CD4-positive, alpha-beta T cell (primary cell): ENCODE results near the gene RAB23. TPM values are rescaled to one million over a fixed set of nuclear protein-coding genes. Genes with fewer than 3 reads are reported as not detected.
"Not testable (repeated sequence)": the region's sequence is repeated elsewhere in the genome, so short reads cannot be mapped to it uniquely, and the experiment has no call there.

Experiments used
- ATAC-seq: fragments of 200-7000 bp; cut with Tn5 transposase; one replicate; pipeline ENCODE4 v1.10.0; 2022; ENCODE audit warnings: mild to moderate bottlenecking; ENCODE audit not compliant: poor library complexity
- CTCF ChIA-PET: fragments of 350-600 bp; sonication (Branson Sonifier 250); formaldehyde crosslinking; loops from one replicate; lab custom pipeline; 2021; ENCODE audit warnings: antibody characterized with exemption, inconsistent platforms; lab: Charles Lee
- POLR2A ChIA-PET: fragments of 350-600 bp; sonication (Branson Sonifier 250); formaldehyde crosslinking; loops from one replicate; lab custom pipeline; 2021; ENCODE audit warnings: antibody characterized with exemption, inconsistent platforms; lab: Charles Lee
- DNase-seq, 14 experiments: peaks; one replicate each; pipeline ENCODE4 v3.0.0-alpha.2; 2013 to 2020; ENCODE audit warnings: mixed read lengths in 2 of 14
- H3K27ac ChIP-seq, 2 donors: one replicate each; pipeline versions ENCODE4 v1.5.1 to v1.7.0; 2013; ENCODE audit warnings: low read length in 2 of 2, low read depth in 1 of 2, mild to moderate bottlenecking in 1 of 2
- H3K27me3 ChIP-seq, 2 experiments: 1 replicate in 1 of 2; 2 replicates in 1 of 2; pipeline versions ENCODE4 v1.6.1 to v1.7.0; 2013; ENCODE audit warnings: low read length in 2 of 2, control low read depth in 1 of 2, mild to moderate bottlenecking in 1 of 2, moderate library complexity in 1 of 2; ENCODE audit not compliant: insufficient read depth in 2 of 2, control insufficient read depth in 1 of 2
- H3K36me3 ChIP-seq: one replicate; pipeline ENCODE4 v1.6.1; 2013; ENCODE audit warnings: low read length, control low read depth; ENCODE audit not compliant: insufficient read depth
- H3K4me1 ChIP-seq: one replicate; pipeline ENCODE4 v1.6.1; 2013; ENCODE audit warnings: low read length, control low read depth; ENCODE audit not compliant: insufficient read depth
- H3K4me3 ChIP-seq: one replicate; pipeline ENCODE4 v1.5.1; 2013; ENCODE audit warnings: mild to moderate bottlenecking, low read length, moderate library complexity
- H3K9me3 ChIP-seq, 2 experiments: 1 replicate in 1 of 2; 2 replicates in 1 of 2; pipeline versions ENCODE4 v1.6.1 to v1.7.0; 2013; ENCODE audit warnings: low read length in 2 of 2, mild to moderate bottlenecking in 2 of 2, control low read depth in 1 of 2, moderate library complexity in 1 of 2; ENCODE audit not compliant: control insufficient read depth in 1 of 2, insufficient read depth in 1 of 2
- H3K27ac Mint-ChIP-seq: one replicate; pipeline ENCODE4 v1.8.0; 2020; ENCODE audit warnings: mixed read lengths
- H3K27me3 Mint-ChIP-seq: one replicate; pipeline ENCODE4 v1.8.0; 2021; ENCODE audit warnings: mixed read lengths
- H3K36me3 Mint-ChIP-seq: one replicate; pipeline ENCODE4 v1.8.0; 2021; ENCODE audit warnings: low read depth, mixed read lengths
- H3K4me1 Mint-ChIP-seq: one replicate; pipeline ENCODE4 v1.8.0; 2021; ENCODE audit warnings: low read depth, mixed read lengths
- H3K4me3 Mint-ChIP-seq: one replicate; pipeline ENCODE4 v1.8.0; 2020; ENCODE audit warnings: mild to moderate bottlenecking, mixed read lengths
- H3K9me3 Mint-ChIP-seq: one replicate; pipeline ENCODE4 v1.8.0; 2020; ENCODE audit warnings: mixed read lengths
- intact Hi-C, 2 experiments: fragments of 100-400 bp; cut with DNase I in 1 of 2; cut with micrococcal nuclease in 1 of 2; formaldehyde crosslinking; loops; one replicate each; pipeline versions ENCODE4 v1.15.1 to v1.9.0; 2023 to 2025; cut with DNase I, micrococcal nuclease
- total RNA-seq, 174 experiments: library from RNA in 2 of 174; stranded (reverse) in 2 of 174; gene quantifications; one replicate each; pipeline ENCODE4 v1.2.3 and lab custom pipeline; 2021 to 2026
- TF ChIP-seq, protein P1 (sequence below): fragments of 200-600 bp; IDR thresholded peaks from one replicate; pipeline ENCODE4 v1.8.0; 2022; ENCODE audit warnings: antibody characterized with exemption, mild to moderate bottlenecking

The RAB23 gene
- total RNA-seq, 2 experiments from 2014 or later: 0.45 to 0.49 TPM

GRCh38 chr6:57246307-57246706 lies 24.2 kb upstream of the RAB23 start:
- Mint-ChIP-seq H3K4me3 (no peak overlapping the region), H3K27me3 (no peaks in the 10 kb centered on the region), H3K36me3 (no peaks in the 10 kb centered on the region), H3K4me1 (no peaks in the 10 kb centered on the region), H3K9me3 (no peaks in the 10 kb centered on the region), H3K27ac (no peak overlapping the region)
- H3K27ac ChIP-seq: no peak overlapping the region
- ATAC-seq: no peak
- H3K36me3 ChIP-seq: no peaks in the 10 kb centered on the region
- no peak overlapping the region for H3K4me3 ChIP-seq
- TF ChIP-seq, protein P1, sequence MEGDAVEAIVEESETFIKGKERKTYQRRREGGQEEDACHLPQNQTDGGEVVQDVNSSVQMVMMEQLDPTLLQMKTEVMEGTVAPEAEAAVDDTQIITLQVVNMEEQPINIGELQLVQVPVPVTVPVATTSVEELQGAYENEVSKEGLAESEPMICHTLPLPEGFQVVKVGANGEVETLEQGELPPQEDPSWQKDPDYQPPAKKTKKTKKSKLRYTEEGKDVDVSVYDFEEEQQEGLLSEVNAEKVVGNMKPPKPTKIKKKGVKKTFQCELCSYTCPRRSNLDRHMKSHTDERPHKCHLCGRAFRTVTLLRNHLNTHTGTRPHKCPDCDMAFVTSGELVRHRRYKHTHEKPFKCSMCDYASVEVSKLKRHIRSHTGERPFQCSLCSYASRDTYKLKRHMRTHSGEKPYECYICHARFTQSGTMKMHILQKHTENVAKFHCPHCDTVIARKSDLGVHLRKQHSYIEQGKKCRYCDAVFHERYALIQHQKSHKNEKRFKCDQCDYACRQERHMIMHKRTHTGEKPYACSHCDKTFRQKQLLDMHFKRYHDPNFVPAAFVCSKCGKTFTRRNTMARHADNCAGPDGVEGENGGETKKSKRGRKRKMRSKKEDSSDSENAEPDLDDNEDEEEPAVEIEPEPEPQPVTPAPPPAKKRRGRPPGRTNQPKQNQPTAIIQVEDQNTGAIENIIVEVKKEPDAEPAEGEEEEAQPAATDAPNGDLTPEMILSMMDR: no peak
- intact Hi-C loops: no loop called here
- H3K27me3 ChIP-seq: no peaks in the 10 kb centered on the region
- POLR2A ChIA-PET: no interaction called here
- no peak for DNase-seq
- CTCF ChIA-PET: no interaction called here
- H3K4me1 ChIP-seq: no peaks in the 10 kb centered on the region
- H3K9me3 ChIP-seq: no peaks in the 10 kb centered on the region

DNA sequence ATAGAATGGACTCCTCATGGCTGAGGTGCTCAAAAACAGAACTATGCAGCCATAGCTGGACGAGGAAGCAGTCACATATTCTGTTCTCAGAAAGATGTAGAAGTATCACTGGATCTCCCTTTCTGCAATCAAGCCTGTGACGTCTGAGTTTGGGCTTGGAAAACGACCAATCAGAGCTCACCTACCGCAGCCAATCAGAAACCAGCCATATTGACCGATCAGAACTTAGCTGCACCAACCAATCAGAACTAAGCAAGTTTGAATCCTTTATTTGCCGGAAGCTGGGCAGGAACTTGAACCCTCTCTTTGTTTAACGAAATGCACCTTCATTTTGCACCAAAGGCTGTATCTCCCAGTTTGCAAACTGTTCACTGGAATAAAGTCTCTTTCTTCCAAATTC lies 21.8 kb upstream of the RAB23 start:
- Mint-ChIP-seq H3K4me3 (no peak overlapping the region), H3K27ac (no peak overlapping the region), H3K36me3 (no peaks in the 10 kb centered on the region), H3K27me3 (peaks cover 5% of the 10 kb centered on the region), H3K9me3 (no peaks in the 10 kb centered on the region), H3K4me1 (no peaks in the 10 kb centered on the region)
- intact Hi-C loops: no loop called here
- Histone ChIP-seq H3K4me3 (no peak overlapping the region), H3K36me3 (no peaks in the 10 kb centered on the region), H3K27me3 (no peaks in the 10 kb centered on the region), H3K4me1 (no peaks in the 10 kb centered on the region), H3K9me3 (no peaks in the 10 kb centered on the region), H3K27ac (no peak overlapping the region)
- ChIA-PET POLR2A (interaction anchor here (0.7 kb wide), 1 partner anchor 113 kb away, joined by 3 read pairs; no protein-coding TSS in a partner anchor), CTCF (no interaction called here)
- ATAC-seq: no peak
- TF ChIP-seq, protein P1: no peak
- DNase-seq: no peak

- ATAC-seq, H3K9me3 Mint-ChIP-seq, H3K27ac Mint-ChIP-seq, H3K4me3 Mint-ChIP-seq, intact Hi-C loops, H3K36me3 ChIP-seq, H3K4me1 Mint-ChIP-seq, H3K4me1 ChIP-seq, H3K27ac ChIP-seq, H3K27me3 Mint-ChIP-seq, H3K27me3 ChIP-seq, H3K4me3 ChIP-seq, H3K9me3 ChIP-seq, H3K36me3 Mint-ChIP-seq, DNase-seq, CTCF ChIA-PET, POLR2A ChIA-PET: not testable (repeated sequence)
Observed at GRCh38 chr6:57243526-57243925, 21.4 kb upstream of the RAB23 start.

- ChIA-PET POLR2A (no interaction called here), CTCF (no interaction called here)
- Histone ChIP-seq H3K36me3 (no peaks in the 10 kb centered on the region), H3K9me3 (no peaks in the 10 kb centered on the region), H3K4me3 (no peak overlapping the region), H3K27ac (no peak overlapping the region), H3K27me3 (no peaks in the 10 kb centered on the region), H3K4me1 (no peaks in the 10 kb centered on the region)
- DNase-seq (no peak), ATAC-seq (no peak)
- TF ChIP-seq, protein P1: no peak
- intact Hi-C loops: no loop called here
- no peaks in the 10 kb centered on the region for H3K4me1 Mint-ChIP-seq
- no peaks in the 10 kb centered on the region for H3K36me3 Mint-ChIP-seq
- no peak overlapping the region for H3K27ac Mint-ChIP-seq
- H3K27me3 Mint-ChIP-seq: peaks cover 15% of the 10 kb centered on the region
- H3K4me3 Mint-ChIP-seq: no peak overlapping the region
- H3K9me3 Mint-ChIP-seq: no peaks in the 10 kb centered on the region
Observed at GRCh38 chr6:57242505-57242904, 20.4 kb upstream of the RAB23 start.
